ENCODE results near the gene SOWAHD. TPM values are rescaled to one million over a fixed set of nuclear protein-coding genes. Genes with fewer than 3 reads are reported as not detected.

The SOWAHD gene
- total RNA-seq, 1 experiment from 2014 or later: 1.1 TPM

DNA sequence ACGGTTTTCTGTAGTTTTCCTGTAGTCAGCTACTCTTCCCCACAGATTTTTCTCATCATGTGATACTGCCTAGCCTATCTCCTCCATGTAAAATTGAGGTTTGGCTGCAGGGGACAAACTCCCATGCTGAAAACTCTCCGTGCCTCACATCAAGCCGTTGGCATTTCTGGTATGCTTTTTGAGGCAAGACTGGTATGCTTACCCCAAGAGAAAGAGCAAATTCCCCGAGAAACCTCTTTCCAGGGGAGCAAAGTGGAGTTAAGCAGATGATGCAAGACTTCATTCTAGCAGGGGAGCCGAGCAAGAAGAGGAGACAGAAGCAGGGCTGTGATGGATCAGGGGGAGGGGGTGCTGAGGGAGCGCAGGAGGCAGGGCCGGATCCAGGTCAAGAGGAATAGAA is 4.8 kb downstream of the SOWAHD start:
- Histone ChIP-seq H3K27ac (ENCODE audit: low read depth, low read length) (no peak overlapping the region), H3K9ac (ENCODE audit: low read length) (no peak overlapping the region), H3K79me2 (ENCODE audit: insufficient read depth, low read length) (no peaks in the 10 kb centered on the region), H3K4me2 (ENCODE audit: low read length) (no peak overlapping the region), H3K4me1 (ENCODE audit: control insufficient read depth in 1 of 2, insufficient read depth in 2 of 2, low read length in 2 of 2) (peaks cover 7 to 18% of the 10 kb centered on the region in 2 experiments), H2AFZ (ENCODE audit: low read depth, low read length, poor library complexity, severe bottlenecking) (no peak overlapping the region), H3K36me3 (ENCODE audit: control insufficient read depth in 1 of 2, insufficient read depth in 2 of 2, low read length in 2 of 2) (no peaks in the 10 kb centered on the region), H3K4me3 (replicated peaks in 1 of 2; ENCODE audit: low read depth in 1 of 2, low read length in 2 of 2) (no peak overlapping the region), H4K20me1 (ENCODE audit: insufficient read depth) (no peaks in the 10 kb centered on the region), H3K9me2 (ENCODE audit: insufficient read depth) (no peaks in the 10 kb centered on the region), H3K9me3 (ENCODE audit: control insufficient read depth in 1 of 2, insufficient read depth in 1 of 2, low read depth in 1 of 2, low read length in 2 of 2) (no peaks in the 10 kb centered on the region), H3K27me3 (ENCODE audit: insufficient read depth, low read length) (no peaks in the 10 kb centered on the region)
- no TSS peak for BruUV-seq (replicated peaks)
- DNase-seq (ENCODE audit: low read depth, low spot score) (no peak), ATAC-seq (no peak)
- ChIA-PET RAD21 (ENCODE audit: low non-redundant PET in 1 of 2, low total read pairs in 2 of 2, uncharacterized antibody in 2 of 2, unreplicated experiment in 2 of 2) (no interaction called here), CTCF (no interaction called here), POLR2A (no interaction called here)
- TF ChIP-seq SRF (IDR thresholded peaks at IDR 0.05; ENCODE audit: low read depth): no peak
- no peak for TF ChIP-seq CBX3 (IDR thresholded peaks at IDR 0.05; ENCODE audit: low read depth)
- no peak for TF ChIP-seq EGR1 (IDR thresholded peaks at IDR 0.05; ENCODE audit: low read depth)
- no peak for TF ChIP-seq TCF7L2 (IDR thresholded peaks at IDR 0.05; ENCODE audit: borderline replicate concordance, extremely low read depth, insufficient read depth, insufficient read length)
- intact Hi-C loops (cut with micrococcal nuclease): no loop called here

DNA sequence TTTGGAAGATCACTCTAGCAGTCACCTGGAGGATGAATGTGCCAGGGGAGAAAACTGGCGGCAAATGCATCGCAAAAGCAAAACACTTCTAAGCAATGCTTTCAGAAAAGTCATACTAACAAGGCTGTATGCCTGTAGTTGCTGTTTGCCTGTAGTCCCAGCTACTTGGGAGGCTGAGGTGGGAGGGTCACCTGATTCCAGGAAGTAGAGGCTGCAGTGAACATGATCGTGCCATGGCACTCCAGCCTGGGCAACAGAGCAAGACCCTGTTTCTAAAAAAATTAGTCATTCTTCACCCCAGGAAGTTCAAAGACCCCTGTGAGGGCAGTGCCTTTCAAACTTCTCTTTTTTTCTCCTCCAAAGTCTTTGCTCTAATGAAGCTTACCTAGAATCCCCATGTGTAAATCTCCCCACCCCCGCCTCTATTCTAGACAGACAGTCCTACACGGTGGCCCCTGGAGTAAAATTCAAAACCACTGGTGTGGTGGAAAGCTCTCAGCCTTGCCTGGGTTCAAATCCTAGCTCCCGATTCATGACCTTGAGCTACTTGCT is 5.5 kb downstream of the SOWAHD start:
- peaks cover 11 to 25% of the 10 kb centered on the region in 2 experiments for H3K4me1 ChIP-seq (ENCODE audit: control insufficient read depth in 1 of 2, insufficient read depth in 2 of 2, low read length in 2 of 2)
- H3K4me2 ChIP-seq (ENCODE audit: low read length): no peak overlapping the region
- no peak overlapping the region for H2AFZ ChIP-seq (ENCODE audit: low read depth, low read length, poor library complexity, severe bottlenecking)
- DNase-seq (ENCODE audit: low read depth, low spot score) (no peak), ATAC-seq (no peak)
- no peaks in the 10 kb centered on the region for H3K9me2 ChIP-seq (ENCODE audit: insufficient read depth)
- no peaks in the 10 kb centered on the region for H3K79me2 ChIP-seq (ENCODE audit: insufficient read depth, low read length)
- no peaks in the 10 kb centered on the region for H3K36me3 ChIP-seq (ENCODE audit: control insufficient read depth in 1 of 2, insufficient read depth in 2 of 2, low read length in 2 of 2)
- H3K4me3 ChIP-seq (replicated peaks in 1 of 2; ENCODE audit: low read depth in 1 of 2, low read length in 2 of 2): no peak overlapping the region
- no TSS peak for BruUV-seq (replicated peaks)
- TF ChIP-seq POLR2A (IDR thresholded peaks at IDR 0.05; ENCODE audit: borderline replicate concordance, extremely low read depth, insufficient read depth, insufficient read length) (no peak), SRF (IDR thresholded peaks at IDR 0.05; ENCODE audit: low read depth) (no peak), SIN3A (IDR thresholded peaks at IDR 0.05; ENCODE audit: low read depth) (no peak), ZNF274 (IDR thresholded peaks at IDR 0.05; ENCODE audit: low read depth, low read length) (no peak), JUND (IDR thresholded peaks at IDR 0.05) (no peak), ELF1 (IDR thresholded peaks at IDR 0.05; ENCODE audit: borderline replicate concordance, low read depth) (no peak)
- TF ChIP-seq, protein P1, sequence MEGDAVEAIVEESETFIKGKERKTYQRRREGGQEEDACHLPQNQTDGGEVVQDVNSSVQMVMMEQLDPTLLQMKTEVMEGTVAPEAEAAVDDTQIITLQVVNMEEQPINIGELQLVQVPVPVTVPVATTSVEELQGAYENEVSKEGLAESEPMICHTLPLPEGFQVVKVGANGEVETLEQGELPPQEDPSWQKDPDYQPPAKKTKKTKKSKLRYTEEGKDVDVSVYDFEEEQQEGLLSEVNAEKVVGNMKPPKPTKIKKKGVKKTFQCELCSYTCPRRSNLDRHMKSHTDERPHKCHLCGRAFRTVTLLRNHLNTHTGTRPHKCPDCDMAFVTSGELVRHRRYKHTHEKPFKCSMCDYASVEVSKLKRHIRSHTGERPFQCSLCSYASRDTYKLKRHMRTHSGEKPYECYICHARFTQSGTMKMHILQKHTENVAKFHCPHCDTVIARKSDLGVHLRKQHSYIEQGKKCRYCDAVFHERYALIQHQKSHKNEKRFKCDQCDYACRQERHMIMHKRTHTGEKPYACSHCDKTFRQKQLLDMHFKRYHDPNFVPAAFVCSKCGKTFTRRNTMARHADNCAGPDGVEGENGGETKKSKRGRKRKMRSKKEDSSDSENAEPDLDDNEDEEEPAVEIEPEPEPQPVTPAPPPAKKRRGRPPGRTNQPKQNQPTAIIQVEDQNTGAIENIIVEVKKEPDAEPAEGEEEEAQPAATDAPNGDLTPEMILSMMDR (IDR thresholded peaks at IDR 0.05 in 2 of 3, conservative IDR thresholded peaks at IDR 0.05 in 1 of 3; ENCODE audit: borderline replicate concordance in 1 of 3, insufficient read depth in 1 of 3, low read depth in 2 of 3, low read length in 2 of 3): no peak
- TF ChIP-seq, protein P2, sequence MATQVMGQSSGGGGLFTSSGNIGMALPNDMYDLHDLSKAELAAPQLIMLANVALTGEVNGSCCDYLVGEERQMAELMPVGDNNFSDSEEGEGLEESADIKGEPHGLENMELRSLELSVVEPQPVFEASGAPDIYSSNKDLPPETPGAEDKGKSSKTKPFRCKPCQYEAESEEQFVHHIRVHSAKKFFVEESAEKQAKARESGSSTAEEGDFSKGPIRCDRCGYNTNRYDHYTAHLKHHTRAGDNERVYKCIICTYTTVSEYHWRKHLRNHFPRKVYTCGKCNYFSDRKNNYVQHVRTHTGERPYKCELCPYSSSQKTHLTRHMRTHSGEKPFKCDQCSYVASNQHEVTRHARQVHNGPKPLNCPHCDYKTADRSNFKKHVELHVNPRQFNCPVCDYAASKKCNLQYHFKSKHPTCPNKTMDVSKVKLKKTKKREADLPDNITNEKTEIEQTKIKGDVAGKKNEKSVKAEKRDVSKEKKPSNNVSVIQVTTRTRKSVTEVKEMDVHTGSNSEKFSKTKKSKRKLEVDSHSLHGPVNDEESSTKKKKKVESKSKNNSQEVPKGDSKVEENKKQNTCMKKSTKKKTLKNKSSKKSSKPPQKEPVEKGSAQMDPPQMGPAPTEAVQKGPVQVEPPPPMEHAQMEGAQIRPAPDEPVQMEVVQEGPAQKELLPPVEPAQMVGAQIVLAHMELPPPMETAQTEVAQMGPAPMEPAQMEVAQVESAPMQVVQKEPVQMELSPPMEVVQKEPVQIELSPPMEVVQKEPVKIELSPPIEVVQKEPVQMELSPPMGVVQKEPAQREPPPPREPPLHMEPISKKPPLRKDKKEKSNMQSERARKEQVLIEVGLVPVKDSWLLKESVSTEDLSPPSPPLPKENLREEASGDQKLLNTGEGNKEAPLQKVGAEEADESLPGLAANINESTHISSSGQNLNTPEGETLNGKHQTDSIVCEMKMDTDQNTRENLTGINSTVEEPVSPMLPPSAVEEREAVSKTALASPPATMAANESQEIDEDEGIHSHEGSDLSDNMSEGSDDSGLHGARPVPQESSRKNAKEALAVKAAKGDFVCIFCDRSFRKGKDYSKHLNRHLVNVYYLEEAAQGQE (IDR thresholded peaks at IDR 0.05; ENCODE audit: low read depth): no peak
- TF ChIP-seq, protein P3, sequence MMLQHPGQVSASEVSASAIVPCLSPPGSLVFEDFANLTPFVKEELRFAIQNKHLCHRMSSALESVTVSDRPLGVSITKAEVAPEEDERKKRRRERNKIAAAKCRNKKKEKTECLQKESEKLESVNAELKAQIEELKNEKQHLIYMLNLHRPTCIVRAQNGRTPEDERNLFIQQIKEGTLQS (IDR thresholded peaks at IDR 0.05): no peak
- no peaks in the 10 kb centered on the region for H3K9me3 ChIP-seq (ENCODE audit: control insufficient read depth in 1 of 2, insufficient read depth in 1 of 2, low read depth in 1 of 2, low read length in 2 of 2)
- H3K9ac ChIP-seq (ENCODE audit: low read length): no peak overlapping the region
- ChIA-PET RAD21 (ENCODE audit: low non-redundant PET in 1 of 2, low total read pairs in 2 of 2, uncharacterized antibody in 2 of 2, unreplicated experiment in 2 of 2) (no interaction called here), CTCF (no interaction called here), POLR2A (no interaction called here)
- H3K27ac ChIP-seq (ENCODE audit: low read depth, low read length): no peak overlapping the region
- intact Hi-C loops (cut with micrococcal nuclease): no loop called here
- H3K27me3 ChIP-seq (ENCODE audit: insufficient read depth, low read length): no peaks in the 10 kb centered on the region
- no peaks in the 10 kb centered on the region for H4K20me1 ChIP-seq (ENCODE audit: insufficient read depth)
